ENCODE data around the gene GRK5. TPM values are rescaled to one million over a fixed set of nuclear protein-coding genes. Genes with fewer than 3 reads are reported as not detected.

Gene GRK5
- total and polyA plus RNA-seq, 2 experiments from 2014 or later, result 5.2 to 13.7 TPM

GRCh38 chr10:119333146-119333792 is 125.9 kb downstream of the GRK5 start:
- H3K36me3 ChIP-seq (ENCODE audit: low read depth), result no peaks in the 10 kb centered on the region
- H3K27ac ChIP-seq, result no peak overlapping the region
- DNase-seq, result peak; percentile 41
- H3K9me2 ChIP-seq (ENCODE audit: insufficient read depth), result no peaks in the 10 kb centered on the region
- no peaks in the 10 kb centered on the region for H4K20me1 ChIP-seq (ENCODE audit: insufficient read depth)
- H2AFZ ChIP-seq, result no peak overlapping the region
- TF ChIP-seq EZH2 (IDR thresholded peaks at IDR 0.05; ENCODE audit: insufficient read depth, poor library complexity, severe bottlenecking) (no peak), EZH2phosphoT487 (IDR thresholded peaks at IDR 0.05; ENCODE audit: insufficient read depth, low read depth) (no peak)
- H3K79me2 ChIP-seq (ENCODE audit: insufficient read depth), result 0 out of 2 replicates have a peak, but pooled peaks cover 4% of the 10 kb centered on the region
- H3K4me2 ChIP-seq (ENCODE audit: unreplicated experiment), result no peak overlapping the region
- H3K4me1 ChIP-seq (ENCODE audit: insufficient read depth), result peaks cover 5% of the 10 kb centered on the region
- in situ Hi-C loops (cut with MboI), result no loop called here
- WGBS, 2 experiments (ENCODE audit: low coverage in 1 of 2, low lambda C conversion rate in 2 of 2, missing lambda C conversion rate in 2 of 2), result 76 to 81% methylated on average over 8 of the region's 8 CpGs
- no peak overlapping the region for H3K4me3 ChIP-seq
- H3K27me3 ChIP-seq (replicated peaks; ENCODE audit: insufficient read depth), result no peaks in the 10 kb centered on the region
- H3K9ac ChIP-seq, result no peak overlapping the region
- H3F3A ChIP-seq (ENCODE audit: insufficient read depth), result no peaks in the 10 kb centered on the region
- no peaks in the 10 kb centered on the region for H3K9me3 ChIP-seq (ENCODE audit: low read depth)

- WGBS, 2 experiments (ENCODE audit: low coverage in 1 of 2, low lambda C conversion rate in 2 of 2, missing lambda C conversion rate in 2 of 2), result 72 to 79% methylated on average over 10 of the region's 10 CpGs
- DNase-seq, result no peak
- TF ChIP-seq EZH2phosphoT487 (IDR thresholded peaks at IDR 0.05; ENCODE audit: insufficient read depth, low read depth), result no peak
- TF ChIP-seq EZH2 (IDR thresholded peaks at IDR 0.05; ENCODE audit: insufficient read depth, poor library complexity, severe bottlenecking), result no peak
- in situ Hi-C loops (cut with MboI), result no loop called here
- no peaks in the 10 kb centered on the region for H3F3A ChIP-seq (ENCODE audit: insufficient read depth)
- H3K4me2 ChIP-seq (ENCODE audit: unreplicated experiment), result no peak overlapping the region
- no peaks in the 10 kb centered on the region for H3K9me2 ChIP-seq (ENCODE audit: insufficient read depth)
- H3K36me3 ChIP-seq (ENCODE audit: low read depth), result no peaks in the 10 kb centered on the region
- H3K9ac ChIP-seq, result no peak overlapping the region
- 0 out of 2 replicates have a peak, but pooled peaks cover 11% of the 10 kb centered on the region for H3K79me2 ChIP-seq (ENCODE audit: insufficient read depth)
- no peak overlapping the region for H3K27ac ChIP-seq
- H4K20me1 ChIP-seq (ENCODE audit: insufficient read depth), result no peaks in the 10 kb centered on the region
- no peak overlapping the region for H2AFZ ChIP-seq
- H3K9me3 ChIP-seq (ENCODE audit: low read depth), result no peaks in the 10 kb centered on the region
- no peaks in the 10 kb centered on the region for H3K27me3 ChIP-seq (replicated peaks; ENCODE audit: insufficient read depth)
- H3K4me3 ChIP-seq, result no peak overlapping the region
- H3K4me1 ChIP-seq (ENCODE audit: insufficient read depth), result peaks cover 8% of the 10 kb centered on the region
Observed at GRCh38 chr10:119335671-119336353, 128.4 kb downstream of the GRK5 start.

GRCh38 chr10:119336599-119336998 is 129.2 kb downstream of the GRK5 start:
- Histone ChIP-seq H3K27ac (no peak overlapping the region), H4K20me1 (ENCODE audit: insufficient read depth) (no peaks in the 10 kb centered on the region)
- no peak for TF ChIP-seq EZH2 (IDR thresholded peaks at IDR 0.05; ENCODE audit: insufficient read depth, poor library complexity, severe bottlenecking)
- no peak for TF ChIP-seq EZH2phosphoT487 (IDR thresholded peaks at IDR 0.05; ENCODE audit: insufficient read depth, low read depth)

GRCh38 chr10:119337223-119337622 is 129.9 kb downstream of the GRK5 start:
- Histone ChIP-seq H4K20me1 (ENCODE audit: insufficient read depth) (no peaks in the 10 kb centered on the region), H3K9me3 (ENCODE audit: low read depth) (no peaks in the 10 kb centered on the region), H3K9ac (no peak overlapping the region), H3F3A (ENCODE audit: insufficient read depth) (no peaks in the 10 kb centered on the region), H3K4me2 (ENCODE audit: unreplicated experiment) (no peak overlapping the region), H3K79me2 (ENCODE audit: insufficient read depth) (0 out of 2 replicates have a peak, but pooled peaks cover 11% of the 10 kb centered on the region), H3K27ac (no peak overlapping the region), H3K4me3 (no peak overlapping the region), H3K9me2 (ENCODE audit: insufficient read depth) (no peaks in the 10 kb centered on the region), H3K36me3 (ENCODE audit: low read depth) (no peaks in the 10 kb centered on the region), H2AFZ (no peak overlapping the region), H3K4me1 (ENCODE audit: insufficient read depth) (peaks cover 15% of the 10 kb centered on the region), H3K27me3 (replicated peaks; ENCODE audit: insufficient read depth) (no peaks in the 10 kb centered on the region)
- WGBS, 2 experiments (ENCODE audit: low coverage in 1 of 2, low lambda C conversion rate in 2 of 2, missing lambda C conversion rate in 2 of 2), result 82 to 89% methylated on average over 4 of the region's 4 CpGs
- TF ChIP-seq EZH2 (IDR thresholded peaks at IDR 0.05; ENCODE audit: insufficient read depth, poor library complexity, severe bottlenecking) (no peak), EZH2phosphoT487 (IDR thresholded peaks at IDR 0.05; ENCODE audit: insufficient read depth, low read depth) (no peak)
- DNase-seq, result no peak
- in situ Hi-C loops (cut with MboI), result no loop called here

More at GRCh38 chr10:119336599-119336998, 129.2 kb downstream of the GRK5 start:
- H3K9ac ChIP-seq, result no peak overlapping the region
- no peaks in the 10 kb centered on the region for H3K9me3 ChIP-seq (ENCODE audit: low read depth)
- no peaks in the 10 kb centered on the region for H3F3A ChIP-seq (ENCODE audit: insufficient read depth)
- DNase-seq, result no peak
- H3K4me1 ChIP-seq (ENCODE audit: insufficient read depth), result peaks cover 11% of the 10 kb centered on the region
- no peak overlapping the region for H3K4me2 ChIP-seq (ENCODE audit: unreplicated experiment)
- 95 to 98% methylated on average over 17 of the region's 17 CpGs for WGBS, 2 experiments (ENCODE audit: low coverage in 1 of 2, low lambda C conversion rate in 2 of 2, missing lambda C conversion rate in 2 of 2)
- H3K27me3 ChIP-seq (replicated peaks; ENCODE audit: insufficient read depth), result no peaks in the 10 kb centered on the region
- H3K79me2 ChIP-seq (ENCODE audit: insufficient read depth), result 0 out of 2 replicates have a peak, but pooled peaks cover 11% of the 10 kb centered on the region
- H3K9me2 ChIP-seq (ENCODE audit: insufficient read depth), result no peaks in the 10 kb centered on the region
- in situ Hi-C loops (cut with MboI), result no loop called here
- H2AFZ ChIP-seq, result no peak overlapping the region
- H3K36me3 ChIP-seq (ENCODE audit: low read depth), result no peaks in the 10 kb centered on the region
- no peak overlapping the region for H3K4me3 ChIP-seq
